ENCODE data around the gene ZFC3H1. TPM values are rescaled to one million over a fixed set of nuclear protein-coding genes. Genes with fewer than 3 reads are reported as not detected.
"Not testable (repeated sequence)": the region's sequence is repeated elsewhere in the genome, so short reads cannot be mapped to it uniquely, and the experiment has no call there.

Gene ZFC3H1
- total RNA-seq, 1 donor from 2014 or later, result 13.4 TPM

GRCh38 chr12:71581206-71581605 lies 82.4 kb downstream of the ZFC3H1 start:
- no peak for DNase-seq (ENCODE audit: low spot score)
- no peak for ATAC-seq

GRCh38 chr12:71578694-71579258 lies 84.9 kb downstream of the ZFC3H1 start:
- ATAC-seq (no peak), DNase-seq (ENCODE audit: low spot score) (no peak)

- DNase-seq (ENCODE audit: low spot score), result no peak
- no peak for ATAC-seq
Observed at GRCh38 chr12:71576496-71576895, 87.2 kb downstream of the ZFC3H1 start.

DNA sequence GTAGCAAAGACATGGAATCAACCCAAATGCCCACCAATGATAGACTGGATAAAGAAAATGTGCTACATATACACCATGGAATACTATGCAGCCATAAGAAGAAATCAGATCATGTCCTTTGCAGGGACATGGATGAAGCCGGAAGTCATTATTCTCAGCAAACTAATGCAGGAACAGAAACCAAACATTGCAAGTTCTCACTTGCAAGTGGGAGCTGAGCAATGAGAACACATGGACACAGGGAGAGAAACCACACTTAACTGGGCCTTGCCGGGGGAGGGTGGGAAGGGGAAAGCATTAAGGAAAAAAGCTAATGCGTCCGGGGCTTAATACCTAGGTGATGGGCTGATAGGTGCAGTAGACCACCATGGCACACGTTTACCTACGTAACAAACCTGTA lies 93.8 kb downstream of the ZFC3H1 start:
- not testable (repeated sequence) for DNase-seq (ENCODE audit: low spot score); ATAC-seq

DNA sequence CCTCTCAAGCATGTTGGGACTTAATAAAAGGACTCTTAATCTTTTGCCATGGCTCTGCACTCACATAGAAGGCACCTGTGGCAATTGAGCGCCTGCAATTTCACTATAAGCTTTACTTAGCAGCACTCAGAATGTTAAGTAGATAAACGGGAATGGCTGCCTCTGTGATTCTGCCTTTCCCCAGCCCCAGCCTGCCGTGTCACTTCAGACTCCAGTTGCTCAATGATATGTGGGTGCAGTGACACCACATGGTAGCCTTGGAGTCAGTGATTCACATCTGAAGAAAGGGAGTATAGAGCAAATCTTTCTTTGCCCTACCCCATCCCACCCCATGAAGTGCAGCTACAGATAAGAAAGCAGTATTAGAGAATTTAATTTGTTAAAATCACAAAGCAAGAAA lies 96.1 kb downstream of the ZFC3H1 start:
- ATAC-seq (no peak), DNase-seq (ENCODE audit: low spot score) (no peak)

GRCh38 chr12:71566655-71567054 lies 97.0 kb downstream of the ZFC3H1 start:
- DNase-seq (ENCODE audit: low spot score) (no peak), ATAC-seq (no peak)

DNA sequence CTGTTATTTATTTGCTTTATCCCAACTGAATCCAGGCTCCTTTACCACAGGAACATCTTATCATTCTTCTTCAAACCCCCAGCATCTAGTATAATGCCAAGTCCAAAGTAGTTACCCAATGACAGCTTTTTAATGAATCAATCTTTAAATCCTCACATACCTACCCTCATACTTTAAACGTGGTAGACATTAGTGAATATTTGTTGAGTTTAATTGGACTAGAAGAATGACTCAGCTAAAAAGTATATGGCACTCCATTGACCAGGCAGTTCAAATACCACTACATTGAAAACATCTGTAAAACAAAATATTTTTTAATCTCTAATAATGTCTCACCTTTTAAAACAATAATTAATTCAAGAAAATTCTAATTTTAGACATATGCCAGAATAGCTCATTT lies 98.1 kb downstream of the ZFC3H1 start:
- no peak for DNase-seq (ENCODE audit: low spot score)
- ATAC-seq, result no peak

GRCh38 chr12:71562676-71563595 lies 100.7 kb downstream of the ZFC3H1 start:
- ATAC-seq (no peak), DNase-seq (ENCODE audit: low spot score) (no peak)

Other genes starting within 250 kb of the ZFC3H1 start
- gene LGR5, start 224.1 kb downstream of the ZFC3H1 start, total RNA-seq, result 0.13 TPM
- gene THAP2, start 453 bp upstream of the ZFC3H1 start, total RNA-seq, result 1.4 TPM
- 21.5 TPM for gene TMEM19, start 22.2 kb upstream of the ZFC3H1 start, total RNA-seq
- 29.2 TPM for gene RAB21, start 91.0 kb upstream of the ZFC3H1 start, total RNA-seq
- 15.8 TPM for gene TBC1D15, start 175.9 kb upstream of the ZFC3H1 start, total RNA-seq